Progenitor cell of endocrine pancreas (in vitro differentiated cells): Measurements from ENCODE around the gene CNIH3. TPM values are rescaled to one million over a fixed set of nuclear protein-coding genes. Genes with fewer than 3 reads are reported as not detected.

Source experiments
- DNase-seq: peaks from one replicate; pipeline ENCODE4 v3.0.0; 2021; ENCODE audit warnings: low spot score; ENCODE audit not compliant: unreplicated experiment
- H3K27ac Mint-ChIP-seq: 2 replicates; pipeline ENCODE4 v1.8.0; 2021; ENCODE audit warnings: mild to moderate bottlenecking, moderate library complexity, mixed read lengths
- H3K27me3 Mint-ChIP-seq: 2 replicates; pipeline ENCODE4 v1.8.0; 2021; ENCODE audit warnings: mixed read lengths
- H3K36me3 Mint-ChIP-seq: 2 replicates; pipeline ENCODE4 v1.8.0; 2022; ENCODE audit warnings: mixed read lengths; ENCODE audit not compliant: insufficient read depth
- H3K4me1 Mint-ChIP-seq: 2 replicates; pipeline ENCODE4 v1.8.0; 2021; ENCODE audit warnings: low read depth, mixed read lengths
- H3K4me3 Mint-ChIP-seq: 2 replicates; pipeline ENCODE4 v1.8.0; 2021; ENCODE audit warnings: low read depth, mild to moderate bottlenecking, moderate library complexity, mixed read lengths
- H3K9me3 Mint-ChIP-seq: 2 replicates; pipeline ENCODE4 v1.8.0; 2021; ENCODE audit warnings: low read depth, mixed read lengths
- total RNA-seq: library from RNA; stranded (reverse); gene quantifications from 2 replicates; pipeline ENCODE4 v1.2.1, GENCODE V29; 2021
- TF ChIP-seq, protein P1 (sequence below): fragments of 200-600 bp; sonication (generic); IDR thresholded peaks from one replicate; pipeline ENCODE4 v1.5.0; 2021; ENCODE audit warnings: antibody characterized with exemption, mild to moderate bottlenecking; ENCODE audit not compliant: unreplicated experiment

The CNIH3 gene
- total RNA-seq, 1 donor from 2014 or later: 3.2 TPM

GRCh38 chr1:224696021-224696420, 79.9 kb downstream of the CNIH3 start:
- H3K4me1 Mint-ChIP-seq: peaks cover 1% of the 10 kb centered on the region
- no peak overlapping the region for H3K27ac Mint-ChIP-seq
- no peaks in the 10 kb centered on the region for H3K9me3 Mint-ChIP-seq
- DNase-seq: no peak
- H3K4me3 Mint-ChIP-seq: no peak overlapping the region
- H3K27me3 Mint-ChIP-seq: peaks cover 4% of the 10 kb centered on the region
- no peaks in the 10 kb centered on the region for H3K36me3 Mint-ChIP-seq
- TF ChIP-seq, protein P1, sequence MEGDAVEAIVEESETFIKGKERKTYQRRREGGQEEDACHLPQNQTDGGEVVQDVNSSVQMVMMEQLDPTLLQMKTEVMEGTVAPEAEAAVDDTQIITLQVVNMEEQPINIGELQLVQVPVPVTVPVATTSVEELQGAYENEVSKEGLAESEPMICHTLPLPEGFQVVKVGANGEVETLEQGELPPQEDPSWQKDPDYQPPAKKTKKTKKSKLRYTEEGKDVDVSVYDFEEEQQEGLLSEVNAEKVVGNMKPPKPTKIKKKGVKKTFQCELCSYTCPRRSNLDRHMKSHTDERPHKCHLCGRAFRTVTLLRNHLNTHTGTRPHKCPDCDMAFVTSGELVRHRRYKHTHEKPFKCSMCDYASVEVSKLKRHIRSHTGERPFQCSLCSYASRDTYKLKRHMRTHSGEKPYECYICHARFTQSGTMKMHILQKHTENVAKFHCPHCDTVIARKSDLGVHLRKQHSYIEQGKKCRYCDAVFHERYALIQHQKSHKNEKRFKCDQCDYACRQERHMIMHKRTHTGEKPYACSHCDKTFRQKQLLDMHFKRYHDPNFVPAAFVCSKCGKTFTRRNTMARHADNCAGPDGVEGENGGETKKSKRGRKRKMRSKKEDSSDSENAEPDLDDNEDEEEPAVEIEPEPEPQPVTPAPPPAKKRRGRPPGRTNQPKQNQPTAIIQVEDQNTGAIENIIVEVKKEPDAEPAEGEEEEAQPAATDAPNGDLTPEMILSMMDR: no peak

DNA sequence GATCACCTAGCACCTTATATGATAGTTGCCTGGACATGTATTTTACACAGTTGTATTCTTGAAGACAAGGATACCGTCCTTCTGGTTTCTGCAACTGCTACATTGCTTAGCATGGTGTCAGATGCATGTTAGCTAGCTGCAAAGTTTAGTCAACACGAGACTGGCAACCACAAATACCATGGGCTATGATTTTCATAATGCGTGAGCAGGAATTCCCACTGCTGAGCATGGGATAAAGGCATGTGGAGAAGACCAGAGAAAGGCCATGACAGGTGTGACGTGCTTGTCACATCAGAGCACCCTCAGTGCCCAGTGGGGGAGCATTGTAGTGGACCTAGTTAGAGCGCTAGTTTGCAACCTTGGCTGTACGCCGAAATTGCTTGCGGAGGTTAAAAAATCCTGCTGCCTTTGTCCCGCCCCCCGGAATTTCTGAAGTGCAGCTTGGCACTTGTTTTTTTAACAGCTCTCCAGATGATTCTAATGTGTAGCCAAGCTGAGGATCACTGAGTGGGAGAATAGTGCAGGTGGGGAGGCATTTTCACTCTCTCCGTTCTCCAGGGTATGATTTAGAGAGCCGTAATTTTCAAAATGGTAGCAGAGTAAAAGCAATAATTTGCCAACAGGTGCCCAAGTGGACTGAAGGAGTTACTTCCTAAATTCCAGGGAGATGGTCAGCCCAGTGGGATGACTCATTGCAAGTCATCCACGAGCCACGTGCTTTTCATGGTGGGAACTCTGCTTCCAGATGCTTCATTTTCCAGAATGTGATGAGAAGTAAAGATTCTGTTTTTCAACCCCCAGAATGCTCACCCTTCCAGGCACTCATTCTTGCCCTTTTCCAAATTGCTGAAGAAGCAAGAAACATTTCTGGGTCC, 81.0 kb downstream of the CNIH3 start:
- no peaks in the 10 kb centered on the region for H3K36me3 Mint-ChIP-seq

DNA sequence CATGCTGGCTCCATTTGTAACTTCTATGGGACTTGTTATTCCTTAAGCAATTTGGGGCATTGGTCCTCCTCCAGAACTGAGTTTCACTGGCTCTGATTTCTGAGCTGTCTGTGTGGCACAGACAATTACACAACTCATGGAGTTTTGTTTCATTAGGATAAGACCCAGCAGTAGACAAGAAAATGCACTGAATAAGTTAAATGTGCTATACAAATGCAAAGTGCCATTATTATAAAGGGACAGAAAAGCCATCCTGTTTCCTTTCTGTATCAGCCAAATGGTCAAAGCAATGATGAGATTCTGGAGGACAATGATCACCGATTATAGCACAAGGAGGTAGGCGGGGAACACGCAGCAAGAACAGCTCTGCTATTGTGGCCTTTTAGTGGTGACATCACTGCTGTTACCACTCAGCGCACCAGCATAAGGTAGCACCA, 81.9 kb downstream of the CNIH3 start:
- no peak overlapping the region for H3K27ac Mint-ChIP-seq
- no peak for DNase-seq
- no peak overlapping the region for H3K4me3 Mint-ChIP-seq
- H3K27me3 Mint-ChIP-seq: peaks cover 6% of the 10 kb centered on the region
- no peaks in the 10 kb centered on the region for H3K9me3 Mint-ChIP-seq
- no peaks in the 10 kb centered on the region for H3K4me1 Mint-ChIP-seq
- no peaks in the 10 kb centered on the region for H3K36me3 Mint-ChIP-seq
- TF ChIP-seq, protein P1: no peak

More for the DNA sequence above, 81.0 kb downstream of the CNIH3 start:
- DNase-seq: no peak
- TF ChIP-seq, protein P1: no peak
- no peaks in the 10 kb centered on the region for H3K9me3 Mint-ChIP-seq
- no peak overlapping the region for H3K4me3 Mint-ChIP-seq
- peaks cover 4% of the 10 kb centered on the region for H3K27me3 Mint-ChIP-seq
- H3K27ac Mint-ChIP-seq: no peak overlapping the region
- no peaks in the 10 kb centered on the region for H3K4me1 Mint-ChIP-seq

DNA sequence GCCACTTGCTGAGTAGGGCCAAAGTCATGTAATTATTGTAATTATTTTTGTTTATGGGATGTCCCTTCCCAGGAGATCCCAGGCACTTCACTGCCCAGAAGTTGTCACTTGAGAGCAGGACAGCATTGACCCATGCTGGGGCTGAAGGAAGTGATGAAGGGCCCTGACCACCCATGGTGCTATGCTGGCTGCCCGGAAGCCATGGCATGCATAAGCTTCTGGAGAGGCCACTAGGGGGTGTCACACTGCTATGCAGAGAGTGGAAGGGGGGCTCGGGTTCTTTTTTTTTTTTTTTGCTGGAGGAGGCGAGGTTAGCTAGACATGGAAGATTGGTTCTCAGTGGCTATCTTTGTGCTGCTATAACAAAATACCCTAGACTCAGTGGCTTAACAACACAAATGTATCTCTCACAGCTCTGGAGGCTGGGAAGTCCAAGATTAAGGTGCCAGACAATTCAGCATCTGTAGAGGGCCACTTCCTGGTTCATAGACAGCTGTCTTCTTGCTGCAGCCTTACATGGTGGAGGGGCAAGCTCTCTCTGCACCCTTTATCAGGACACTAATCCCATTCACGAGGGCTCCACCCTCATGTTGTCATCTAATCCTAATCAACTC, 84.9 kb downstream of the CNIH3 start:
- DNase-seq: no peak
- Mint-ChIP-seq H3K4me3 (no peak overlapping the region), H3K9me3 (no peaks in the 10 kb centered on the region), H3K27ac (no peak overlapping the region), H3K27me3 (peaks cover 13% of the 10 kb centered on the region), H3K4me1 (no peaks in the 10 kb centered on the region), H3K36me3 (no peaks in the 10 kb centered on the region)
- TF ChIP-seq, protein P1: peak; percentile 48

- Mint-ChIP-seq H3K4me3 (no peak overlapping the region), H3K9me3 (no peaks in the 10 kb centered on the region), H3K4me1 (no peaks in the 10 kb centered on the region), H3K27ac (no peak overlapping the region), H3K27me3 (peaks cover 18% of the 10 kb centered on the region), H3K36me3 (no peaks in the 10 kb centered on the region)
- TF ChIP-seq, protein P1: no peak
- DNase-seq: no peak
Observed at GRCh38 chr1:224703702-224704101, 87.6 kb downstream of the CNIH3 start.
